ENCODE measurements around the gene LRRN3.

Gene LRRN3

GRCh38 chr7:111115966-111116365, 25.0 kb downstream of the LRRN3 start:
- DNase-seq (ENCODE audit: low read depth) = no peak
- no peak overlapping the region for H3K4me3 ChIP-seq (ENCODE audit: control insufficient read depth, low read depth, low read length)
- TF ChIP-seq, protein P1, sequence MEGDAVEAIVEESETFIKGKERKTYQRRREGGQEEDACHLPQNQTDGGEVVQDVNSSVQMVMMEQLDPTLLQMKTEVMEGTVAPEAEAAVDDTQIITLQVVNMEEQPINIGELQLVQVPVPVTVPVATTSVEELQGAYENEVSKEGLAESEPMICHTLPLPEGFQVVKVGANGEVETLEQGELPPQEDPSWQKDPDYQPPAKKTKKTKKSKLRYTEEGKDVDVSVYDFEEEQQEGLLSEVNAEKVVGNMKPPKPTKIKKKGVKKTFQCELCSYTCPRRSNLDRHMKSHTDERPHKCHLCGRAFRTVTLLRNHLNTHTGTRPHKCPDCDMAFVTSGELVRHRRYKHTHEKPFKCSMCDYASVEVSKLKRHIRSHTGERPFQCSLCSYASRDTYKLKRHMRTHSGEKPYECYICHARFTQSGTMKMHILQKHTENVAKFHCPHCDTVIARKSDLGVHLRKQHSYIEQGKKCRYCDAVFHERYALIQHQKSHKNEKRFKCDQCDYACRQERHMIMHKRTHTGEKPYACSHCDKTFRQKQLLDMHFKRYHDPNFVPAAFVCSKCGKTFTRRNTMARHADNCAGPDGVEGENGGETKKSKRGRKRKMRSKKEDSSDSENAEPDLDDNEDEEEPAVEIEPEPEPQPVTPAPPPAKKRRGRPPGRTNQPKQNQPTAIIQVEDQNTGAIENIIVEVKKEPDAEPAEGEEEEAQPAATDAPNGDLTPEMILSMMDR (conservative IDR thresholded peaks at IDR 0.05; ENCODE audit: control insufficient read depth, insufficient read depth, low read depth, low read length) = no peak

DNA sequence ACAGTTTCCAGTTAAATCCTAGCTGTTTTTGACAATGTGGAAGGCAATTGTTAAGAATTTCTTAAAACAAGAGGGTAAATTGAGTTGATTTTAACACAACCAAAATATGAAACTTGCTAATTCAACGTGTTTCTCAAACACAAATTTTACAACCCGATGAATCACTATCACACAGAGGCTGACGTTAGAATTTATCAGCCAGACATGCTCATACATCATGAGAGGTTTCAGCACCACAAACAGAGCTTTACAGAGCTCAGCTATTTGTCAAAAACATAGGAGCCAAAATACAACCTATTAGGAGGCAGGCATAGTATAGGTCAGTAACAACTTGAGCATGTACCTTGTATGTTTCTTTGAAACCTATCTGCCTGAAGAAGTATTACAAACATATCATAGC, 36.1 kb downstream of the LRRN3 start:
- peak; percentile 63 for DNase-seq (ENCODE audit: low read depth)

GRCh38 chr7:111129435-111129834, 38.5 kb downstream of the LRRN3 start:
- TF ChIP-seq, protein P1 (conservative IDR thresholded peaks at IDR 0.05; ENCODE audit: control insufficient read depth, insufficient read depth, low read depth, low read length) = no peak
- H3K4me3 ChIP-seq (ENCODE audit: control insufficient read depth, low read depth, low read length) = no peak overlapping the region
- DNase-seq (ENCODE audit: low read depth) = no peak

More for the DNA sequence above, 36.1 kb downstream of the LRRN3 start:
- H3K4me3 ChIP-seq (ENCODE audit: control insufficient read depth, low read depth, low read length) = no peak overlapping the region
- TF ChIP-seq, protein P1 (conservative IDR thresholded peaks at IDR 0.05; ENCODE audit: control insufficient read depth, insufficient read depth, low read depth, low read length) = no peak

- peak; percentile 64 for DNase-seq (ENCODE audit: low read depth)
- TF ChIP-seq, protein P1 (conservative IDR thresholded peaks at IDR 0.05; ENCODE audit: control insufficient read depth, insufficient read depth, low read depth, low read length) = no peak
- H3K4me3 ChIP-seq (ENCODE audit: control insufficient read depth, low read depth, low read length) = no peak overlapping the region
Observed at GRCh38 chr7:111132833-111133232, 41.9 kb downstream of the LRRN3 start.

DNA sequence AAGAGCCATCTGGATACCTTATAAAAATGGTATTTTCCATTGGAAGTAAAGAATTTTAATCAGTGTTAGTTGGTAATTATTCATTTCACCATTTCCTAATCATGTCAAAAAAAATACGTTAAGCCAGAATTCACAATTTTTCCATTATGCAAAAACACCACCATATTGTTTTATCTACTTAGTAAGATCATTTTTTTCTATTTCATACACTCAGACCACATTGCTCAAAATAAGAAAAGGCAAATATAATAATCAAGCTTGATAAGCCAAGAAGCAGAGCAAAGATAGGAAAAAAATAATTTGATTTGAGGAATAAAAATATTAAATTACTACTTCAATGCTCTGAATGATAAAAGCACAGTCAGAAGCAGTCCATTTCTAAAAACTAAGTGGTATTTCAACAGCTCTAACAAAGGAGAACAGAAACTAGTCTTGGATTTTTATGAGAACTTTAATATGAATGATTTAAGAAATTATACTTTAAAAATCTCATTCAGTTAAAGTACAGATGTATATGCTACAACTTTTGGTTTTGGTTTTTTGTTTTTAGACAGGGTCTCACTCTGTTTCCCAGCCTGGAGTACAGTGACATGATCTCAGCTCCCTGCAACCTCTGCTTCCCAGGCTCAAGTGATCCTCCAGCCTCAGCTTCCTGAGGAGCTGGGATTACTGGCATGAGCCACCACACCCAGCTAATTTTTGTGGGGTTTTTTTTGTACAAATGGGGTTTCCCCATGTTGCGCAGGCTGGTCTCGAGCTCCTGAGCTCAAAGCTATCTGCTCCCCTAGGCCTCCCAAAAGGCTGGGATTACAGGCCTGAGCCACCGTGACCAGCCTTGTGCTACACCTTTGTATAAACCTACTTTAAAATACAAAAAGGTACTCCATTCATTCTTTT, 46.6 kb downstream of the LRRN3 start:
- peak; percentile 13 for DNase-seq (ENCODE audit: low read depth)
- TF ChIP-seq, protein P1 (conservative IDR thresholded peaks at IDR 0.05; ENCODE audit: control insufficient read depth, insufficient read depth, low read depth, low read length) = no peak

GRCh38 chr7:111138193-111138569, 47.3 kb downstream of the LRRN3 start:
- TF ChIP-seq, protein P1 (conservative IDR thresholded peaks at IDR 0.05; ENCODE audit: control insufficient read depth, insufficient read depth, low read depth, low read length) = no peak
- peak; percentile 64 for DNase-seq (ENCODE audit: low read depth)
- no peak overlapping the region for H3K4me3 ChIP-seq (ENCODE audit: control insufficient read depth, low read depth, low read length)

More for the DNA sequence above, 46.6 kb downstream of the LRRN3 start:
- no peak overlapping the region for H3K4me3 ChIP-seq (ENCODE audit: control insufficient read depth, low read depth, low read length)

Data from fibroblast of mammary gland (primary cell).